GM23338 (cell line): Measurements from ENCODE around the gene ZC3H8. TPM values are rescaled to one million over a fixed set of nuclear protein-coding genes. Genes with fewer than 3 reads are reported as not detected.

Experiments used
- ATAC-seq: fragments of 200-7000 bp; cut with Tn5 transposase; 3 replicates; pipeline ENCODE4 v1.9.1; 2020
- DNase-seq: peaks from one replicate; pipeline ENCODE4 v3.0.0-alpha.2; 2015; ENCODE audit warnings: low spot score
- H2AFZ ChIP-seq: fragments of 200-600 bp; sonication (generic); 2 replicates; pipeline ENCODE4 v1.8.0; 2016; ENCODE audit warnings: antibody characterized with exemption, mild to moderate bottlenecking, moderate library complexity
- H3F3A ChIP-seq: fragments of 200-600 bp; sonication (generic); replicated peaks from 2 replicates; pipeline ENCODE4 v1.8.0; 2017; ENCODE audit warnings: antibody characterized with exemption, mixed run types, low read depth
- H3K27ac ChIP-seq: fragments of 200-600 bp; sonication (generic); 2 replicates; pipeline ENCODE4 v1.6.1; 2016; ENCODE audit warnings: low read depth
- H3K27me3 ChIP-seq: fragments of 200-600 bp; sonication (generic); 2 replicates; pipeline ENCODE4 v1.8.0; 2016; ENCODE audit warnings: mild to moderate bottlenecking, mixed run types, moderate library complexity; ENCODE audit not compliant: insufficient read depth
- H3K36me3 ChIP-seq: fragments of 200-600 bp; sonication (generic); 2 replicates; pipeline ENCODE4 v1.8.0; 2016; ENCODE audit warnings: mild to moderate bottlenecking; ENCODE audit not compliant: insufficient read depth
- H3K4me1 ChIP-seq: fragments of 200-600 bp; sonication (generic); 2 replicates; pipeline ENCODE4 v1.8.0; 2016; ENCODE audit warnings: mild to moderate bottlenecking, moderate library complexity; ENCODE audit not compliant: insufficient read depth
- H3K4me2 ChIP-seq: fragments of 200-600 bp; sonication (generic); 2 replicates; pipeline ENCODE4 v1.7.1; 2017; ENCODE audit warnings: mixed run types
- H3K4me3 ChIP-seq: fragments of 200-600 bp; sonication (generic); 2 replicates; pipeline ENCODE4 v1.6.1; 2016; ENCODE audit warnings: mixed run types
- H3K79me2 ChIP-seq: fragments of 200-600 bp; sonication (generic); replicated peaks from 2 replicates; pipeline ENCODE4 v1.8.0; 2017; ENCODE audit warnings: mild to moderate bottlenecking; ENCODE audit not compliant: insufficient read depth
- H3K9me2 ChIP-seq: fragments of 200-600 bp; sonication (generic); 2 replicates; pipeline ENCODE4 v1.8.0; 2017; ENCODE audit not compliant: insufficient read depth
- H4K20me1 ChIP-seq: fragments of 200-600 bp; sonication (generic); replicated peaks from 2 replicates; pipeline ENCODE4 v1.8.0; 2017; ENCODE audit warnings: mild to moderate bottlenecking; ENCODE audit not compliant: insufficient read depth
- H3K27ac Mint-ChIP-seq: 2 replicates; pipeline ENCODE4 v1.8.0; 2020; ENCODE audit warnings: inconsistent platforms, mild to moderate bottlenecking, moderate library complexity, mixed read lengths
- H3K27me3 Mint-ChIP-seq: 3 replicates; pipeline ENCODE4 v1.8.0; 2022; ENCODE audit warnings: low read depth, mild to moderate bottlenecking, moderate library complexity, mixed read lengths, inconsistent platforms; ENCODE audit not compliant: insufficient read depth, poor library complexity
- H3K36me3 Mint-ChIP-seq: 3 replicates; pipeline ENCODE4 v1.8.0; 2021; ENCODE audit warnings: low read depth, mild to moderate bottlenecking, inconsistent platforms, moderate library complexity, mixed read lengths
- H3K4me1 Mint-ChIP-seq: 3 replicates; pipeline ENCODE4 v1.8.0; 2020; ENCODE audit warnings: mild to moderate bottlenecking, inconsistent platforms, mixed read lengths
- H3K4me3 Mint-ChIP-seq: 3 replicates; pipeline ENCODE4 v1.8.0; 2021; ENCODE audit warnings: moderate library complexity, mild to moderate bottlenecking, inconsistent platforms, mixed read lengths
- H3K9me3 Mint-ChIP-seq: 3 replicates; pipeline ENCODE4 v1.8.0; 2020; ENCODE audit warnings: moderate library complexity, mild to moderate bottlenecking, inconsistent platforms, mixed read lengths
- CREB1 ChIP-seq: fragments of 250-450 bp; sonication (Bioruptor Pico); IDR thresholded peaks from 2 replicates; pipeline ENCODE4 v1.5.0; 2020; ENCODE audit warnings: low read depth, mild to moderate bottlenecking, moderate library complexity
- CTCF ChIP-seq, 2 experiments: fragments of 200-600 bp in 1 of 2; sonication (generic) in 1 of 2; conservative IDR thresholded peaks; 2 replicates each; pipeline versions ENCODE4 v1.5.1 to v1.6.1; 2016 to 2017; ENCODE audit warnings: antibody characterized with exemption in 2 of 2, low read depth in 2 of 2, mild to moderate bottlenecking in 2 of 2, moderate library complexity in 1 of 2
- ETS1 ChIP-seq: IDR thresholded peaks from 2 replicates; pipeline ENCODE4 v1.6.1; 2016; ENCODE audit warnings: antibody characterized with exemption
- EZH2 ChIP-seq: fragments of 200-600 bp; sonication (generic); IDR thresholded peaks from one replicate; pipeline ENCODE4 v1.8.0; 2017; ENCODE audit warnings: antibody characterized with exemption, mild to moderate bottlenecking, low read depth; ENCODE audit not compliant: unreplicated experiment
- EZH2phosphoT487 ChIP-seq: fragments of 200-600 bp; sonication (generic); IDR thresholded peaks from one replicate; pipeline ENCODE4 v1.8.1; 2018; ENCODE audit warnings: antibody characterized with exemption; ENCODE audit not compliant: unreplicated experiment
- JUNB ChIP-seq: IDR thresholded peaks from one replicate; pipeline ENCODE4 v1.6.1; 2016; ENCODE audit warnings: antibody characterized with exemption; ENCODE audit not compliant: unreplicated experiment
- NANOG ChIP-seq: IDR thresholded peaks from 2 replicates; pipeline ENCODE4 v1.6.1; 2016; ENCODE audit warnings: antibody characterized with exemption, borderline replicate concordance
- POLR2AphosphoS5 ChIP-seq: IDR thresholded peaks from 2 replicates; pipeline ENCODE4 v1.6.1; 2016; ENCODE audit warnings: antibody characterized with exemption, low read depth
- STAT1 ChIP-seq: IDR thresholded peaks from one replicate; pipeline ENCODE4 v1.6.1; 2016; ENCODE audit warnings: antibody characterized with exemption; ENCODE audit not compliant: unreplicated experiment
- ZNF114 ChIP-seq: fragments of 250-450 bp; sonication (Bioruptor Pico); IDR thresholded peaks from 2 replicates; pipeline ENCODE4 v1.5.0; 2020; ENCODE audit warnings: mild to moderate bottlenecking, moderate library complexity
- ZNF331 ChIP-seq: fragments of 250-450 bp; sonication (Bioruptor Pico); IDR thresholded peaks from 2 replicates; pipeline ENCODE4 v1.5.0; 2020; ENCODE audit warnings: low read depth, mild to moderate bottlenecking, moderate library complexity
- ZNF462 ChIP-seq: fragments of 250-450 bp; sonication (Bioruptor Pico); IDR thresholded peaks from 2 replicates; pipeline ENCODE4 v1.5.0; 2020; ENCODE audit warnings: mild to moderate bottlenecking, moderate library complexity
- polyA plus RNA-seq: library from polyadenylated mRNA; unstranded; fragments of >200 nt; fragmentation: Nextera tagmentation; extraction: Ambion mirVana; gene quantifications from 2 replicates; pipeline ENCODE4 v1.2.1, GENCODE V29; 2016
- total RNA-seq: library from RNA; depleted of rRNA; stranded (reverse); fragments of >200 nt; shearing (Covaris generic); gene quantifications from 2 replicates; pipeline ENCODE4 v1.2.3, GENCODE V29; 2014
- TF ChIP-seq, protein P1 (sequence below): IDR thresholded peaks from one replicate; pipeline ENCODE4 v1.6.1; 2018; ENCODE audit warnings: antibody characterized with exemption; ENCODE audit not compliant: unreplicated experiment

The ZC3H8 gene
- total and polyA plus RNA-seq, 2 experiments from 2014 or later: 13.3 to 42.8 TPM

DNA sequence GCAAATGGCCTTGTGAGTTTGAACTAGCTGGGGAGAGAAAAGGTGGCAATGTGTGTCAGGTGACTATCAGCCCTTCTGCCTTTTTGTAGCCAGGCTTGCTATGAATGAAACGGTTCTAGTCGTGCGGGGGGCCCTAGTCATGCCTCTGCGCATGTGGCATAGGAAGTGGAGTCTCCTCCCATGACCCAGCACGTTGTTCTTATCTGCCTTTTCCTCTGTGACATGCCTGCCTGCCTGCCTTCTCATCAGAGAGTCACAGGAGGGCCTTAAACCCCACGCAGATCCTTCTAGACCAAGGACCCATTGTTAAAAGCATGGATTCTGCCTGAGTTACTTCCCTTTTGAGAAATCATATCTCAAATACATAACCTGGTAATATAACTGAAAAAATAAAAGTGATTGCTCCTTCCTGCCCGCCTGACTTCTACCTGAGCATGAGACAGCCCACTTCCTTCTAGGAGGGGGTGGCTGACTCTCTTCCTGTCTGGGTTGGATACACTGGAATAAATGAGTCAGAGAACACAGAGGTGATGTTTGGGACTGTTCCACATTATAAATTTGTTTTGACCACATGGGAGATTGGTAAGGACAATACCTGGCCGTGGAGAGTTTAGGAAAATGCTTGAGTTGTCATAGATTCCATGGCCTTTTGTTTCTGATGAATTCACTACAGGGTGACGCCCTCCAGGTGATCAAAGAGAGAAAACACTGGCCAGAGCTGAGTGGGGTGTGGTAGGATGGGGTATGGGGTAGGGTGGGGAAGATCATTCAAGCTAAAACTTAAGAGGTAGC is 66.8 kb downstream of the ZC3H8 start:
- no peak for TF ChIP-seq ZNF462 (CRISPR knock-in tag)
- no peak for TF ChIP-seq ETS1
- no peak for TF ChIP-seq ZNF114 (CRISPR knock-in tag)
- no peak for TF ChIP-seq JUNB
- TF ChIP-seq, protein P1, sequence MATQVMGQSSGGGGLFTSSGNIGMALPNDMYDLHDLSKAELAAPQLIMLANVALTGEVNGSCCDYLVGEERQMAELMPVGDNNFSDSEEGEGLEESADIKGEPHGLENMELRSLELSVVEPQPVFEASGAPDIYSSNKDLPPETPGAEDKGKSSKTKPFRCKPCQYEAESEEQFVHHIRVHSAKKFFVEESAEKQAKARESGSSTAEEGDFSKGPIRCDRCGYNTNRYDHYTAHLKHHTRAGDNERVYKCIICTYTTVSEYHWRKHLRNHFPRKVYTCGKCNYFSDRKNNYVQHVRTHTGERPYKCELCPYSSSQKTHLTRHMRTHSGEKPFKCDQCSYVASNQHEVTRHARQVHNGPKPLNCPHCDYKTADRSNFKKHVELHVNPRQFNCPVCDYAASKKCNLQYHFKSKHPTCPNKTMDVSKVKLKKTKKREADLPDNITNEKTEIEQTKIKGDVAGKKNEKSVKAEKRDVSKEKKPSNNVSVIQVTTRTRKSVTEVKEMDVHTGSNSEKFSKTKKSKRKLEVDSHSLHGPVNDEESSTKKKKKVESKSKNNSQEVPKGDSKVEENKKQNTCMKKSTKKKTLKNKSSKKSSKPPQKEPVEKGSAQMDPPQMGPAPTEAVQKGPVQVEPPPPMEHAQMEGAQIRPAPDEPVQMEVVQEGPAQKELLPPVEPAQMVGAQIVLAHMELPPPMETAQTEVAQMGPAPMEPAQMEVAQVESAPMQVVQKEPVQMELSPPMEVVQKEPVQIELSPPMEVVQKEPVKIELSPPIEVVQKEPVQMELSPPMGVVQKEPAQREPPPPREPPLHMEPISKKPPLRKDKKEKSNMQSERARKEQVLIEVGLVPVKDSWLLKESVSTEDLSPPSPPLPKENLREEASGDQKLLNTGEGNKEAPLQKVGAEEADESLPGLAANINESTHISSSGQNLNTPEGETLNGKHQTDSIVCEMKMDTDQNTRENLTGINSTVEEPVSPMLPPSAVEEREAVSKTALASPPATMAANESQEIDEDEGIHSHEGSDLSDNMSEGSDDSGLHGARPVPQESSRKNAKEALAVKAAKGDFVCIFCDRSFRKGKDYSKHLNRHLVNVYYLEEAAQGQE: no peak
- TF ChIP-seq NANOG: no peak
- no peak for TF ChIP-seq EZH2phosphoT487
- TF ChIP-seq CREB1: no peak
- TF ChIP-seq ZNF331 (CRISPR knock-in tag): no peak
- no peak for TF ChIP-seq CTCF (conservative IDR thresholded peaks at IDR 0.05; ENCODE audit: low read depth in 2 of 2)
- TF ChIP-seq POLR2AphosphoS5: no peak
- TF ChIP-seq STAT1: no peak
- TF ChIP-seq EZH2: no peak
- no peak overlapping the region for H3K27ac Mint-ChIP-seq
- DNase-seq (no peak), ATAC-seq (no peak)
- H3K9me3 Mint-ChIP-seq: no peaks in the 10 kb centered on the region; the same call in 2 of the 3 replicates
- H3K4me1 Mint-ChIP-seq: no peaks in the 10 kb centered on the region; the same call in 2 of the 3 replicates
- Histone ChIP-seq H3K79me2 (no peaks in the 10 kb centered on the region), H3K9me2 (no peaks in the 10 kb centered on the region), H4K20me1 (no peaks in the 10 kb centered on the region), H3K4me2 (no peak overlapping the region), H3K4me1 (no peaks in the 10 kb centered on the region), H3K27me3 (peaks cover 5% of the 10 kb centered on the region; the same call in 1 of the 2 replicates), H3K27ac (no peak overlapping the region), H2AFZ (no peak overlapping the region), H3K36me3 (no peaks in the 10 kb centered on the region), H3K4me3 (no peak overlapping the region), H3F3A (no peaks in the 10 kb centered on the region)
- peaks cover 8% of the 10 kb centered on the region for H3K27me3 Mint-ChIP-seq
- H3K4me3 Mint-ChIP-seq: no peak overlapping the region
- no peaks in the 10 kb centered on the region for H3K36me3 Mint-ChIP-seq
